ENCODE results near the gene SORCS2.

DNA sequence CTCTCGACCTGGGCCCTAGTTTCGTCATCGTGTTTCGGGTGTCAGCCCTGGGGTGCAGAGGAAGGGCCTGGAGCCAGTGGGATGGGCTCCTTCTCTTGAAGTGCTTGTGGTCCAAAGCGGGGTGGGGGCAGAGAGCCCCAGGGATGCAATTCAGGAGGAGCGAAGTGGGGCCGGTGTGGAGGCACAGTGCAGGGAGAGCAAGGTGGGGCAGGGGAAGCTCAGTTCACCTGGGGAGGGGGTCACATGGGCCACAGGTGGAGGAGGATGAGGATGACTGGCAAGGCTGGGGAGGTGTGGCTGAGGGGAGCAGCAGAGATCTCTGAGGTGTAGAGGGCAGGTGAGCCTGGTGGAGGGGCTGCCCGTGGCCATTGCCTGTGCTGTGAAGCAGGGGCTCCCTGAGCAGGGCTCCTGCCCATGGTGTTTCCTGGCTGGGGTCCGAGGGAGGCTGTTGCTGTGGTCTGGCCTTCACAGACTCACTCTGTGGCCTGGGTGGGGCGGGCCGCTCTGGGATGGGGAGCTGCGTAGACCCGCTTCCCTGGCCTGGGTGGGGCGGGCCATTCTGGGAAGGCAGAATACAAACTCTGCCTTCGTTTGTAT, 6.9 kb downstream of the SORCS2 start:
- no peak for TF ChIP-seq TCF12 (IDR thresholded peaks at IDR 0.05)
- TF ChIP-seq CTCF (IDR thresholded peaks at IDR 0.05): no peak
- no peak for TF ChIP-seq MXI1 (IDR thresholded peaks at IDR 0.05; ENCODE audit: low read depth, low read length)
- no peak for TF ChIP-seq POLR2AphosphoS5 (IDR thresholded peaks at IDR 0.05; ENCODE audit: low read depth, low read length)
- TF ChIP-seq, protein P1, sequence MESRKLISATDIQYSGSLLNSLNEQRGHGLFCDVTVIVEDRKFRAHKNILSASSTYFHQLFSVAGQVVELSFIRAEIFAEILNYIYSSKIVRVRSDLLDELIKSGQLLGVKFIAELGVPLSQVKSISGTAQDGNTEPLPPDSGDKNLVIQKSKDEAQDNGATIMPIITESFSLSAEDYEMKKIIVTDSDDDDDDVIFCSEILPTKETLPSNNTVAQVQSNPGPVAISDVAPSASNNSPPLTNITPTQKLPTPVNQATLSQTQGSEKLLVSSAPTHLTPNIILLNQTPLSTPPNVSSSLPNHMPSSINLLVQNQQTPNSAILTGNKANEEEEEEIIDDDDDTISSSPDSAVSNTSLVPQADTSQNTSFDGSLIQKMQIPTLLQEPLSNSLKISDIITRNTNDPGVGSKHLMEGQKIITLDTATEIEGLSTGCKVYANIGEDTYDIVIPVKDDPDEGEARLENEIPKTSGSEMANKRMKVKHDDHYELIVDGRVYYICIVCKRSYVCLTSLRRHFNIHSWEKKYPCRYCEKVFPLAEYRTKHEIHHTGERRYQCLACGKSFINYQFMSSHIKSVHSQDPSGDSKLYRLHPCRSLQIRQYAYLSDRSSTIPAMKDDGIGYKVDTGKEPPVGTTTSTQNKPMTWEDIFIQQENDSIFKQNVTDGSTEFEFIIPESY (IDR thresholded peaks at IDR 0.05; ENCODE audit: borderline replicate concordance, low read depth): no peak
- TF ChIP-seq MAX (IDR thresholded peaks at IDR 0.05; ENCODE audit: low read depth): no peak
- TF ChIP-seq FOXJ3 (CRISPR knock-in tag; IDR thresholded peaks at IDR 0.05): no peak
- no peak for TF ChIP-seq RAD21 (IDR thresholded peaks at IDR 0.05; ENCODE audit: low read length)
- no peak for TF ChIP-seq SMC3 (IDR thresholded peaks at IDR 0.05; ENCODE audit: low read depth, low read length)
- no peak for TF ChIP-seq TAF1 (IDR thresholded peaks at IDR 0.05; ENCODE audit: borderline replicate concordance, low read depth, low read length)
- no peak for TF ChIP-seq ELF1 (IDR thresholded peaks at IDR 0.05)
- no peak for TF ChIP-seq GABPA (IDR thresholded peaks at IDR 0.05; ENCODE audit: low read depth)
- TF ChIP-seq, protein P2, sequence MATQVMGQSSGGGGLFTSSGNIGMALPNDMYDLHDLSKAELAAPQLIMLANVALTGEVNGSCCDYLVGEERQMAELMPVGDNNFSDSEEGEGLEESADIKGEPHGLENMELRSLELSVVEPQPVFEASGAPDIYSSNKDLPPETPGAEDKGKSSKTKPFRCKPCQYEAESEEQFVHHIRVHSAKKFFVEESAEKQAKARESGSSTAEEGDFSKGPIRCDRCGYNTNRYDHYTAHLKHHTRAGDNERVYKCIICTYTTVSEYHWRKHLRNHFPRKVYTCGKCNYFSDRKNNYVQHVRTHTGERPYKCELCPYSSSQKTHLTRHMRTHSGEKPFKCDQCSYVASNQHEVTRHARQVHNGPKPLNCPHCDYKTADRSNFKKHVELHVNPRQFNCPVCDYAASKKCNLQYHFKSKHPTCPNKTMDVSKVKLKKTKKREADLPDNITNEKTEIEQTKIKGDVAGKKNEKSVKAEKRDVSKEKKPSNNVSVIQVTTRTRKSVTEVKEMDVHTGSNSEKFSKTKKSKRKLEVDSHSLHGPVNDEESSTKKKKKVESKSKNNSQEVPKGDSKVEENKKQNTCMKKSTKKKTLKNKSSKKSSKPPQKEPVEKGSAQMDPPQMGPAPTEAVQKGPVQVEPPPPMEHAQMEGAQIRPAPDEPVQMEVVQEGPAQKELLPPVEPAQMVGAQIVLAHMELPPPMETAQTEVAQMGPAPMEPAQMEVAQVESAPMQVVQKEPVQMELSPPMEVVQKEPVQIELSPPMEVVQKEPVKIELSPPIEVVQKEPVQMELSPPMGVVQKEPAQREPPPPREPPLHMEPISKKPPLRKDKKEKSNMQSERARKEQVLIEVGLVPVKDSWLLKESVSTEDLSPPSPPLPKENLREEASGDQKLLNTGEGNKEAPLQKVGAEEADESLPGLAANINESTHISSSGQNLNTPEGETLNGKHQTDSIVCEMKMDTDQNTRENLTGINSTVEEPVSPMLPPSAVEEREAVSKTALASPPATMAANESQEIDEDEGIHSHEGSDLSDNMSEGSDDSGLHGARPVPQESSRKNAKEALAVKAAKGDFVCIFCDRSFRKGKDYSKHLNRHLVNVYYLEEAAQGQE (IDR thresholded peaks at IDR 0.05; ENCODE audit: low read depth, low read length): no peak
- no peak for TF ChIP-seq RFX5 (IDR thresholded peaks at IDR 0.05; ENCODE audit: low read length)

Measured in SK-N-SH (cell line).